ENCODE results near the gene SLC47A2.

SLC47A2 gene

DNA sequence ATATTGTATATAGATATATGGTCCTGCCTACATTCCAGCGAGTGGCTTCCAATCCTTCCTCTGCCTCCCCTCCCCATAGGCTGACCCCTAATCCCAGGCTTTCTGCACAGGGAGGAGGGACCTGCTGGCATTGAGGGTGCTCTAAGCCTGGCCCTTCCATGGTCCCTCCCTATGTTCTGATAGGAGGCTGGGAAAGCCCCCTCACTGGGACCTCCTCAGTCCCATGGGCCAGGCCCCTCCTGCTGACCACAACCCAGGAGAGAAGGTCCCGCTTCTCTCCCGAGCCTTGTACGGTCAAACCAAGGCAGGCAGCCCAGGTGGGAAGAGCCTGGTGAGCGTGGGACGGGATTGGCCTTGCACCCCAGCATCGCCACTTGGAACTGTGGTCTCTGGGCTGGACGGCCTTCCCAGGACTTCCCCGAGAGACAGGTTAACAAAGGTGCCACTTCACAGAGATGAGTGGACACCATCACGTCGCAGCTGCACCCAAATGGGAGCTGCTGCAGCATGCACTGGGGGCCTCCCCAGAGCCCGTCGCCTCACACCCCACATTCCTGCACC is 30.9 kb upstream of the SLC47A2 start:
- DNase-seq, result no peak

GRCh38 chr17:19746517-19746916 is 30.1 kb upstream of the SLC47A2 start:
- DNase-seq, result no peak

- DNase-seq, result peak; percentile 70
Observed at GRCh38 chr17:19744922-19745757, 28.8 kb upstream of the SLC47A2 start.

- DNase-seq, result no peak
Observed at GRCh38 chr17:19744492-19744891, 28.1 kb upstream of the SLC47A2 start.

- DNase-seq, result no peak
Observed at GRCh38 chr17:19743101-19744100, 27.0 kb upstream of the SLC47A2 start.

GRCh38 chr17:19742495-19742894 is 26.1 kb upstream of the SLC47A2 start:
- DNase-seq, result no peak

DNA sequence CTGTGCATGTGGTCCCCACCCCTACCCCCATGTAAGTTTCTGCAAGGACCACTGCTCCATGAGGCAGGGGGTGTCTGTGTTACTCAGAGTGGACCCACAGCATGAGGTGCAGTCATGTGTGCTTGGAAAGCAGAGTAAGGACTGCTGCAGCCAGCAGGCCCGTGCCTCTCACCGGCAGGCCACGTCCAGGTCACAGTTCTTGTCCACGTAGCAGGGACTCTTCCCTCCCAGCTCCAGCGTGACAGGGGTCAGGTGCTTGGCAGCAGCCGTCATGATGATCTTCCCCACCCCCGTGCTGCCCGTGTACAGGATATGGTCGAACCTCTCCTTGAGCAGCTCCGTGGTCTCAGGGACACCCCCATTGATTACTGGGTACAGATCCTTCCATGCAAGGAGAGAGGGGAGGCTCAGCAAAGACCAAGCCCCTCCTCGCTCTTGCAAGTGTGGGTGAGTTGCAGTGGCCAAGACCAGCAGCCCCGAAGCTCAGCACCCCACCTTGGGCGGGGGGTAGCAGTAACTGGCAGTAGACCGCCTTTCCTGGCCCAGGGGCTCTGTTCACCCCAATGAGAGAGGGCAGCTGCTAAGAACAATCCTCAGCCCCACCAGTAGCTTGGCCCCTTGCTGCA is 25.6 kb upstream of the SLC47A2 start:
- DNase-seq, result no peak

GRCh38 chr17:19740933-19741332 is 24.5 kb upstream of the SLC47A2 start:
- no peak for DNase-seq

DNA sequence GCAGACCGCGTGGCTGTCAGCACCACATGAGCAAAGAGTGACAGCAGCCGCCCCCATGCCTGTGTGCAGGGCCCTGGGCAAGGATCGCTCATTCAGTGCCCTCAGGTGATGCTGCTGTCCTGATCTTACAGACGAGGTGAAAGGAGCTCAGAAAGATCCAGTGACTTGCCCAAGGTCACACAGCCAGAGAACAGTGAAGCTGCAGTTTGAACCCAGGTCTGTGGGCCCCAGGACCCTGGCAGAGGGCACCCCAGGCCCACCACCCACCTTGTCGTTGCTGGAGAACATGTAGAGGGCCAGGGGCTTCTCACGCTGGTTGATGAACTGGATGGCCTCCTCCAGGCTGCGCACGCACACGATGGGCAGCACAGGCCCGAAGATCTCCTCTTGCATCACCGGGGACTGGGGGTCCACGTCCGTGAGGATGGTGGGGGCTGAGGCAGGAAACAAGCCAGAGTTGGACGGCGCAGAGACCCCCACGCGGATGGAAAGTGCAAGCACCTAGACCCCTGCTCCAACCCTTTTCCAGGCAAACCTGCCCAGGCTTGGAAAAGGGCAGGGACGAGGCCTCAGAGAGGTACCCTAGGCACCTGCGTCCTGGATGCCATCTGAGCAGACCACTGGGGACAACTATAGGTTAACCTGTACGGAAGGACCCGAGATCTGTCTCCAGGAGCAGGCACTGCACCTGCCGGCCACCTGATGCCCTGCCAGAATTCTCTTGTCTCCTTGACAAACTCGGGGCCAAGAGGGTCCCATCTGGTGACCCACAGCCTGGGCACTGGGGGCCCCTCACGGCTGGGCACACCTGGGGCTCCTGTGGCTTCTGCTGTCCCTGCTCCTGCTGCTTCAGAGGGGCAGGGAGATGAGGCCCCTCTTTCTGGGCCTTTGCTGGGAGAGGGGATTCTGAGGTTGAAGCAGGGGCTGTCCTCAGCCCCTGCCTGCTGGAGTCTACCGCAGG is 23.1 kb upstream of the SLC47A2 start:
- DNase-seq, result no peak

- DNase-seq, result no peak
Observed at GRCh38 chr17:19738757-19739156, 22.4 kb upstream of the SLC47A2 start.

GRCh38 chr17:19738073-19738449 is 21.7 kb upstream of the SLC47A2 start:
- DNase-seq, result no peak

DNA sequence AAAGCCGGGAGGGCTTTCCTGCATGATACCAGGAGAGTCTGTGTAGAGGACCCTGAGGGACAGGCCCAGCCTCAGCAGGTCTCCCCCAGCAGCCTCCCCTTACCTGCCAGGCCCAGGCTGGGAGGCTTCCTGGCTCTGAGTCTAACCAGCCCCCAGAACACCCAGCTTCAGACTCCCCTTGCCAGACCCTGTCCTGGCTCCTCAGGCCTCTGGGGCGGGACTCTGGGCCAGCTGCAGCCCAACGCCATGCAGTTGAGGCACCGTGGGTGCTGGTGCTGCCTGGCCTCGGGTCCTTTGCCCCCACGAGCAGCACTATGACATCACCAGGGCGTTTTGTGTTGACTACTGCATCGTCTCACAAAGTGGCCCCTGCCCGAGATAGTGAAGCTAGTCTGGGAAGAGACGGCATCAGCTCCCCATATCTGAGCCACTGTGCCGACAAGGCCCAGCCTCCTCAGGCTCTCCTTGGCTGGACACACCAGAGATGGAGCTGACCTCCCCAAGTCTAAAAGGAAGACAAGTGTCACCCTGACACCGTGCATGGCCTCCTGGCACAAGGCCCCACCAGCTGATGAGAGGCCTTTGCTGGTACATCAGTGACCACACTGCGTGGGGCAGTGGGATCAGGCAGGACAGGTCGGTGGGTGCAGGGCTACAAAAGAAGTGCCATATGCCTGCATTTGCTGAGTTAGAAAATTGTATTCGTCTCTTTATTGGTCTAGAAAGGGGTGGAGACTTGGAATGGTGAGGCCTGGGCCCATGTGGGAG is 21.1 kb upstream of the SLC47A2 start:
- DNase-seq, result no peak

DNA sequence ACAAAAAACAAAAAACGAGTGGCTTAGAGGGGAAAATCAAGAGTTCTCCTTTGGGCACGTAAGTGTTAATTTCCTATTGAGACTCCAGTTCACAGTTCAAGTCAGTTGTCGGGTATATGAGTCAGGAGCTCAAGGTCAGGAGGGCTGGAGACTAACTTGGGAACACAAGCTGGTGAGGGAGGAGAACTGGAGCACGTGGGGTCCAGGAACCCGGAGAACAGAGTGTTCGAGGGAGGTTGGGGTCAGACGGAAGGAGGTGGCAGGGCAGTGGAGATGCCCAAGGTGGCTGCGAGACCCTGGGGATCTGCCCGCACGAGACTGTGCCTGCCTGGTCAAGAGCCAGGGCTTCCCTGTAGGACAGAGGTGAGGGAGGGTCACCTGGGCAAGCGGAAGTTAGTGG is 19.7 kb upstream of the SLC47A2 start:
- DNase-seq, result no peak

- DNase-seq, result no peak
Observed at GRCh38 chr17:19733953-19734526, 17.7 kb upstream of the SLC47A2 start.

DNA sequence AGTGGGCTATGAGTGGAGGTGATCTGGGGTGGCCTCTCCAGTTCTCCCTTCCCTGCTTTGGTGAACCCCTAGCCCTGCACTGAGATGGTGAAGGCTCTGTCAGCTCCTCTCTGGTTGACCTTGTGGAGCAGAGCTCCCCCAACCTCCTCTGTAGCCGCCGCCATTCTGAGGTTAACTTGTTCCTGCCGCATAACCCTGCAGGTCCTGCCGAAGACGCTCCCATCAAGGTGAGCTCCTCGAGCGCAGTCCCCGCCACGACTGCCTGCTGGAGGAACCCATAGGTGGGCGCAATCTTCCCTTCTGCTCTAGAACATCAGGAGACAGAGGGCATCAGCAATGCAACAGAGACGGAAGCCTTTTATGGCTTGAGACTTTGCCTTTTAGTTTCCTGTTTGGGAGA is 15.2 kb upstream of the SLC47A2 start:
- DNase-seq, result no peak

- DNase-seq, result no peak
Observed at GRCh38 chr17:19730843-19731242, 14.5 kb upstream of the SLC47A2 start.

- no peak for DNase-seq
Observed at GRCh38 chr17:19729900-19730299, 13.5 kb upstream of the SLC47A2 start.

DNA sequence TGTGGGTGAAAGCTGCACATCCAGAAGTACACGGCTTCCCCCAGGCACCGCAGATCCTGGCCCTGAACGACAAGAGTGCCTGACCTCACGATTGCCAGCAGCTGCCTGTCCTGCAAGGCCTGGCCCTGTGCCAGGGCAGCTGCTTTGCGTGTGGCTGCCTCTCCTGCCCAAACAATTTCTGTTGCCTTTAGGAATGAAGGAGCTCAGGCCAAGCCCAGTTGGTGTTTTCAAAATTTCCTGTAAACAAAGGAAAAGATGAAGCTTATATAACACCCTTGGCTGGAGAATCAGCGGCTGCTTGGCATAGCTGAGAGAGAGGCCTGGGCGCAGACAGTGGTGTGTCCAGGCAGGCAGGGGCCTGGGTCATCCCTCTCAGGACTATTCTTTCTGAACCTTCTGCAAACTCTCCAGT is 11.7 kb upstream of the SLC47A2 start:
- peak; percentile 17 for DNase-seq

DNA sequence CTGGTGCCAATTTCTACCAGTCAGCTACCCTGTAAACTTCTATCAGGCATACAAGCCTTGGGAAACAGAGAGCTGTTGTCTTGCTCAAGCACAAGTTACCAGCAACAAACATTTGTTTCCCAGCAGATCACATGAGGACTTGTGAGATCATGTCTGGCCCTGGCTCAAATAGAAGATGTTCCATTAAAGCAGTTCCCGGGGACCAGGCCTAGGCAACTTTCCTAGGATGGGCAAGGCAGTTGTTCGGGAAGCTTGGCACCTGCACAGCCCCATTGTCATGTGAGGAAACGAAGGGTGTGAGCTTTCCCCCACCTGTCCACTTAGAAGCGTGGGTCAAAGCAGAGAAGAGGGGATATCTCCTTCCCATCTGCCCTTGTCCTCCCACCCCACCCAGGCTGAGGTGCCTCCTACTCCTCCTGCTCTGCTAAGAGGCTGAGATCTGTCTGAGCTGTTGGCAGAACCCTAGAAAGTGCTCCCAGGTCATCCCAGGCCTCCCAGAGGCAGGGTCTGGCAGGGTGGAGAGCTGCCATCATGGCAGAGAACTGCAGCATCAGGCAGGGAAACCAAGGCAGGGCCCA is 11.2 kb upstream of the SLC47A2 start:
- DNase-seq, result peak; percentile 10

Measured in NCI-H1694 (cell line).